NB4 (cell line): Measurements from ENCODE around the gene JHY.

Source experiments
- DNase-seq: peaks from one replicate; pipeline ENCODE4 v3.0.0; 2010; ENCODE audit warnings: low read depth
- H3K4me3 ChIP-seq: one replicate; pipeline ENCODE4 v1.5.1; 2011; ENCODE audit warnings: mild to moderate bottlenecking, low read depth, low read length, moderate library complexity
- MAX ChIP-seq: IDR thresholded peaks from 2 replicates; pipeline ENCODE4 v1.6.1; 2011; ENCODE audit warnings: low read depth, low read length
- MYC ChIP-seq: IDR thresholded peaks from 2 replicates; pipeline ENCODE4 v1.6.1; 2011; ENCODE audit warnings: low read depth, low read length
- POLR2A ChIP-seq: IDR thresholded peaks from 2 replicates; pipeline ENCODE4 v1.6.1; 2011; ENCODE audit warnings: mild to moderate bottlenecking; ENCODE audit not compliant: insufficient read length; ENCODE audit errors: extremely low read depth
- TF ChIP-seq, protein P1 (sequence below): IDR thresholded peaks from one replicate; pipeline ENCODE4 v1.5.1; 2012; ENCODE audit warnings: low read depth, low read length

Gene JHY

GRCh38 chr11:122864386-122865115, 18.0 kb upstream of the JHY start:
- H3K4me3 ChIP-seq = no peak overlapping the region
- TF ChIP-seq MAX (no peak), MYC (no peak), POLR2A (no peak)
- TF ChIP-seq, protein P1, sequence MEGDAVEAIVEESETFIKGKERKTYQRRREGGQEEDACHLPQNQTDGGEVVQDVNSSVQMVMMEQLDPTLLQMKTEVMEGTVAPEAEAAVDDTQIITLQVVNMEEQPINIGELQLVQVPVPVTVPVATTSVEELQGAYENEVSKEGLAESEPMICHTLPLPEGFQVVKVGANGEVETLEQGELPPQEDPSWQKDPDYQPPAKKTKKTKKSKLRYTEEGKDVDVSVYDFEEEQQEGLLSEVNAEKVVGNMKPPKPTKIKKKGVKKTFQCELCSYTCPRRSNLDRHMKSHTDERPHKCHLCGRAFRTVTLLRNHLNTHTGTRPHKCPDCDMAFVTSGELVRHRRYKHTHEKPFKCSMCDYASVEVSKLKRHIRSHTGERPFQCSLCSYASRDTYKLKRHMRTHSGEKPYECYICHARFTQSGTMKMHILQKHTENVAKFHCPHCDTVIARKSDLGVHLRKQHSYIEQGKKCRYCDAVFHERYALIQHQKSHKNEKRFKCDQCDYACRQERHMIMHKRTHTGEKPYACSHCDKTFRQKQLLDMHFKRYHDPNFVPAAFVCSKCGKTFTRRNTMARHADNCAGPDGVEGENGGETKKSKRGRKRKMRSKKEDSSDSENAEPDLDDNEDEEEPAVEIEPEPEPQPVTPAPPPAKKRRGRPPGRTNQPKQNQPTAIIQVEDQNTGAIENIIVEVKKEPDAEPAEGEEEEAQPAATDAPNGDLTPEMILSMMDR = no peak
- DNase-seq = no peak

- no peak overlapping the region for H3K4me3 ChIP-seq
- TF ChIP-seq MAX (no peak), MYC (no peak), POLR2A (no peak)
- TF ChIP-seq, protein P1 = no peak
- DNase-seq = no peak
These were observed 12.9 kb upstream of the JHY start for GRCh38 chr11:122869622-122870021.

- H3K4me3 ChIP-seq = no peak overlapping the region
- TF ChIP-seq, protein P1 = no peak
- TF ChIP-seq MAX (no peak), MYC (no peak), POLR2A (no peak)
- DNase-seq = no peak
These were observed 11.3 kb upstream of the JHY start for GRCh38 chr11:122871302-122871701.

DNA sequence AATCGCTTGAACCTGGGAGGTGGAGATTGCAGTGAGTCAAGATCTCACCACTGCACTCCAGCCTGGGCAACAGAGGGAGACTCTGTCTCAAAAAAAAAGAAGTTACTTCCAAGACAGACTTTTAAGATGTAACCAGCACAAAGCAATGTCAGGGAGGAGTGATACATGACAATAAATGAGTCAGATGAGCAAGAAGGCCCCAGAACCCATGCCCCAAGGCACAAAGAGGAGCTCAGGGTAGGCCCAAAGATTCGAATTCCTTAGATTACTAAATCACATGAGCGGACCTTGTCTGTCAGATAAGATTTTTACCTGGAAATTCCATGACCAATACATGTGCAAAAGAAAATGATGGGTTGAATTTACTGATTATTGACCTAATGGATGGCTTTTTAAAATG, 10.5 kb upstream of the JHY start:
- H3K4me3 ChIP-seq = no peak overlapping the region
- DNase-seq = no peak
- TF ChIP-seq MAX (no peak), POLR2A (no peak), MYC (no peak)
- TF ChIP-seq, protein P1 = no peak

- TF ChIP-seq POLR2A (no peak), MYC (no peak), MAX (no peak)
- TF ChIP-seq, protein P1 = no peak
- no peak overlapping the region for H3K4me3 ChIP-seq
- DNase-seq = no peak
These were observed 7.6 kb upstream of the JHY start for GRCh38 chr11:122874991-122875390.
